Activated naive CD4-positive, alpha-beta T cell treated with anti-CD3 and anti-CD28 coated beads, Interleukin-2, amount 10 ng/mL, durations not matched to agents 7 days and 5 days (primary cell): Measurements from ENCODE around the gene ANXA3.
A peak's percentile ranks its signal among the peaks of the same experiment; 100 is the strongest.
"Not testable (repeated sequence)": the region's sequence is repeated elsewhere in the genome, so short reads cannot be mapped to it uniquely, and the experiment has no call there.

Experiments
- CTCF ChIA-PET: fragments of 350-600 bp; sonication (Branson Sonifier 250); formaldehyde crosslinking; loops from one replicate; lab custom pipeline; 2021; ENCODE audit warnings: antibody characterized with exemption; lab: Charles Lee
- DNase-seq: peaks from one replicate; pipeline ENCODE4 v3.0.0-alpha.2; 2020
- H3K27ac Mint-ChIP-seq: one replicate; pipeline ENCODE4 v1.8.0; 2021; ENCODE audit warnings: mild to moderate bottlenecking, moderate library complexity, mixed read lengths
- H3K27me3 Mint-ChIP-seq: one replicate; pipeline ENCODE4 v1.8.0; 2021; ENCODE audit warnings: mild to moderate bottlenecking, mixed read lengths
- H3K36me3 Mint-ChIP-seq: one replicate; pipeline ENCODE4 v1.8.0; 2021; ENCODE audit warnings: mixed read lengths
- H3K4me1 Mint-ChIP-seq: one replicate; pipeline ENCODE4 v1.8.0; 2021; ENCODE audit warnings: mixed read lengths
- H3K4me3 Mint-ChIP-seq: one replicate; pipeline ENCODE4 v1.8.0; 2021; ENCODE audit warnings: mild to moderate bottlenecking, moderate library complexity, mixed read lengths
- H3K9me3 Mint-ChIP-seq: one replicate; pipeline ENCODE4 v1.8.0; 2021; ENCODE audit warnings: mixed read lengths

ANXA3 gene, protein sequence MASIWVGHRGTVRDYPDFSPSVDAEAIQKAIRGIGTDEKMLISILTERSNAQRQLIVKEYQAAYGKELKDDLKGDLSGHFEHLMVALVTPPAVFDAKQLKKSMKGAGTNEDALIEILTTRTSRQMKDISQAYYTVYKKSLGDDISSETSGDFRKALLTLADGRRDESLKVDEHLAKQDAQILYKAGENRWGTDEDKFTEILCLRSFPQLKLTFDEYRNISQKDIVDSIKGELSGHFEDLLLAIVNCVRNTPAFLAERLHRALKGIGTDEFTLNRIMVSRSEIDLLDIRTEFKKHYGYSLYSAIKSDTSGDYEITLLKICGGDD

DNA sequence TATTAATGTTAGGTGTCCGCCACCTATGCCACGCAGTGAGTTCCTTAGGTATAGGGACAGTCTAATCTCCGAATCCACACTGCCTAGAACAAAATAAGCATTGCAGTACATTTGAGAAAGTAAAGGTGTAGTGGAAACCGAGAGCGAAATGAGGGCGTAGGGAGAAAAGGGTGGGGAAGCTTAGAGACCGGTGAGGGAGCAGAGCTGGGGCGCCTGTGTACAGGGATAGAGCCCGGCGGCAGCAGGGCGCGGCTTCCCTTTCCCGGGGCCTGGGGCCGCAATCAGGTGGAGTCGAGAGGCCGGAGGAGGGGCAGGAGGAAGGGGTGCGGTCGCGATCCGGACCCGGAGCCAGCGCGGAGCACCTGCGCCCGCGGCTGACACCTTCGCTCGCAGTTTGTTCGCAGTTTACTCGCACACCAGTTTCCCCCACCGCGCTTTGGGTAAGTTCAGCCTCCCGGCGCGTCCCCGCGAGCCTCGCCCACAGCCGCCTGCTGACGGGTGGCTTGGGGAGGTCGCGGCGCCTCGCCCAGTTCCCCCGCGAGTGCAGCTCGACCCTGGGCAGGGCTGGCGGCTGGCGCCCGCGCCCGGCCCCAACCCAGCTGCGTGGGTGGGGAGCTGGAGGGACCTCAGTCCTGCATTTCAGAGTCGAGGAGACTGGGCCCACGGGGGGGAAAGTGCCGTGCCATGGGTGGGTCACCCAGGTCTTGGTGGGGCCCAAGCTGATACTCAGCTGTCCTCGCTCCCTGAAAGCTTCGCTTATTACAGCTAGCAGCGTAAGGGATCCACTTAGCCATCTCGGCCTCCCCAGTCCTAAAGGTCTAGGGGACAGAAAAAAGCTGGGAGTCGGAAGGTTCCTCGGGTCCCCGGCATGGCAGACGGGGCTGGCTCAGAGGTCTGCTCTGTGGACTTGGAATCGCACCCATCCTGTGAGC is at the start of gene ANXA3:
ANXA3 (plus strand) TSS at position 351 of the 932 bp plus-strand sequence. CDS start 2,704 bp downstream, outside the sequence.
- peak within 1 kb of the TSS; percentile 77 for H3K4me3 Mint-ChIP-seq
- H3K27me3 Mint-ChIP-seq: peaks cover 41% of the 10 kb centered on the region
- no peaks in the 10 kb centered on the region for H3K9me3 Mint-ChIP-seq
- peaks cover 3% of the 10 kb centered on the region for H3K36me3 Mint-ChIP-seq
- CTCF ChIA-PET: interaction anchor here (1.0 kb wide), 1 partner anchor 59 kb away, joined by 4 read pairs; no protein-coding TSS in a partner anchor
- DNase-seq: peak; percentile 48
- no peak within 1 kb of the TSS for H3K27ac Mint-ChIP-seq
- peaks cover 17% of the 10 kb centered on the region for H3K4me1 Mint-ChIP-seq

DNA sequence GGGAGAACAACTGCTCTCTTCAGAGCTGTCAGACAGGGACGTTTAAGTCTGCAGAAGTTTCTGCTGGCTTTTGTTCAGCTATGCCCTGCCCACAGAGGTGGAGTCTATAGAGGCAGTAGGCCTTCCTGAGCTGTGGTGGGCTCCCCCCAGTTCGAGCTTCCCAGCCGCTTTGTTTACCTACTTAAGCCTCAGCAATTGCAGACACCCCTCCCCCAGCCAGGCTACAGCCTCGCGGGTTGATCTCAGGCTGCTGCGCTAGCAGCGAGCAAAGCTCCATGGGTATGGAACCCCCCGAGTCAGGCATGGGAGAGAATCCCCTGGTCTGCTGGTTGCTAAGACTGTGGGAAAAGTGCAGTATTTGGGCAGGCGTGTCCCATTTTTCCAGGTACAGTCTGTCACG is 45.3 kb upstream of the ANXA3 start:
- not testable (repeated sequence) for H3K9me3 Mint-ChIP-seq, H3K36me3 Mint-ChIP-seq, H3K27ac Mint-ChIP-seq, H3K27me3 Mint-ChIP-seq, H3K4me1 Mint-ChIP-seq, H3K4me3 Mint-ChIP-seq, DNase-seq
- CTCF ChIA-PET: interaction anchor here (1.0 kb wide), 1 partner anchor 446 kb away, joined by 3 read pairs; no protein-coding TSS in a partner anchor

DNA sequence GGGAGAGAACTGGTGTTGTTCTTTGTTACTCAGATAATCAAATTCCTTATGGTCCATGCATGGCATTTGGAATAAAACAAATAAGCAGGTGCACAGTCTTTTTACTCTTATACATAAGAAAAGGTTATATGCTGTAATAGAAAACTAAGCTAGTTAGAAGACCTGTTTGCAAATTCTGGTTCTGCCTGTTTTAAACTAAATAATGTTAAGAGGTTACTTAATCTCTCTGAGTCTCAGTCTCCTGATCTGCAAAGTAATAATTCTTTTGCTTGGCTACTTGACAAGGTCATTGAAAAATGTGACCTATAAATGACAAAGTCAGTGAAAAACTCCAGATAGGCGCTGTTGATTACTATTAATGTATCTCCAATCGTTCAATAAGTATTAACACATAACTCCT is 42.5 kb upstream of the ANXA3 start:
- CTCF ChIA-PET: no interaction called here

DNA sequence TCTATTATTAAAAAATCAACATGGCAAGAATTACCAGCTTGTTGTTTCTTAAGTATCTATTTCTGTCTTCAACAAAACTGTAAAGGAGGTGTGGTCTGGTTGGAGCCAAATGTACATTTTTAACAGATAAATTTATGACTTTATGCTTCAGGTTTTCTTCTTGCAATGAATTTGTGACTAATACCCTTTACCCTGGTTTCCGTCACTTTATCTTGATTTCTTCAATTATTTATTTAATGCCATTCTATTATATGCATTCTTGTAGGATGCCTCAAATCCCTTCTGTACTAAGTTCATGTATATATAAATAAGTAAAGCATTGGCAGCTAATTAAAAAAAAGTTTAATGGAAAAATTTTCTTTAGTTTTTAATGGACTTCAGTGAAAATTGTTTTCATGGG is 41.5 kb upstream of the ANXA3 start:
- no peaks in the 10 kb centered on the region for H3K27me3 Mint-ChIP-seq
- CTCF ChIA-PET: no interaction called here
- H3K4me1 Mint-ChIP-seq: no peaks in the 10 kb centered on the region
- H3K9me3 Mint-ChIP-seq: no peaks in the 10 kb centered on the region
- no peak overlapping the region for H3K4me3 Mint-ChIP-seq
- DNase-seq: no peak
- no peaks in the 10 kb centered on the region for H3K36me3 Mint-ChIP-seq
- no peak overlapping the region for H3K27ac Mint-ChIP-seq

More for the DNA sequence above, 42.5 kb upstream of the ANXA3 start:
- Mint-ChIP-seq H3K9me3 (no peaks in the 10 kb centered on the region), H3K4me3 (no peak overlapping the region), H3K4me1 (no peaks in the 10 kb centered on the region), H3K36me3 (no peaks in the 10 kb centered on the region), H3K27me3 (no peaks in the 10 kb centered on the region), H3K27ac (no peak overlapping the region)
- no peak for DNase-seq

DNA sequence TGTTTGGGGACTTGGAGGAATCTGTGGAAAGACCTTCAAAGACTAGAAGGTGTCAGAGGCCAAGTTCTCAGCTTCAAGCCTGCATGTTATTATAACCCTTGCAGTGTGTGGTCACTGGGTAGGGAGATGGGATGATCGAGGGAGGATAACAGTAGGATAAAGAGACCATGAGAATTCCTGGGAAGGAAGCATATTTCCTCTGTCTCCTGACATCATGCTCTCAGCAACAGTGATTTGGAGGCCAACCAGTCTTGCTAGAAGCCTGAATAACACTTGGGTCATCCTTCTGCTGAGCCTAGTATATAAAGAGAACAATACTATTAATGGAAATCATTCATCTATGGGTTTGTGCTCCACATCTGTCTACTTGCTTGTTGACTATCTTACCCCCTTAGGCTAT is 40.9 kb upstream of the ANXA3 start:
- Mint-ChIP-seq H3K4me3 (no peak overlapping the region), H3K27me3 (no peaks in the 10 kb centered on the region)

DNA sequence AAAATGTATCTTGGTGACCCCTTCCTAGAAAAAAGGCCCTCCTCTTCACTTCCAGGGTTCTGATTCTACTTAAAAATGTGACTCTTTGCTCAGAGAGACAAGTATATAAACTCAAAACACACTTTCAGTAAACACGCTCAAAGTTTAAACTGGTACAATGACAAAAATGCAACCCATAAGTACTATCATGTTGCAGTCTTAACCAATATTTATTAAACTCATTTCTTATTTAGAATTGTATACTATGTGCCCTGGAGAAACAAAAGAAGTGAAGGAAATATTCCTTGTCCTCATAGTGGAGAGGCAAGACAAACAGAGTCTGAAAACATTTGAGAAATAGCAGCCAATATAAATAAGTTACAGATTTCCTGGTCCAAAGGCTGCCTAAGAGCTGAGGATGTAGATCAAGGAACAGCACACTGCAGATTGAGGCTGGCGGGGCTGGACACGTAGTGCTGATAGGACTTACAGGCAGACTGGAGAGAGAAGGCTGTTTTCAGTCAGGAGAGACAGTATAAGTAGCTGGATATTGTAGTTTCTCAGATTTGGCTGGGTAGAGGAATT is 39.1 kb upstream of the ANXA3 start:
- CTCF ChIA-PET: no interaction called here
- H3K36me3 Mint-ChIP-seq: no peaks in the 10 kb centered on the region
- no peaks in the 10 kb centered on the region for H3K9me3 Mint-ChIP-seq
- no peaks in the 10 kb centered on the region for H3K4me1 Mint-ChIP-seq
- H3K27me3 Mint-ChIP-seq: no peaks in the 10 kb centered on the region
- DNase-seq: no peak
- H3K4me3 Mint-ChIP-seq: no peak overlapping the region
- H3K27ac Mint-ChIP-seq: no peak overlapping the region

More for the DNA sequence above, 40.9 kb upstream of the ANXA3 start:
- CTCF ChIA-PET: no interaction called here
- Mint-ChIP-seq H3K27ac (no peak overlapping the region), H3K4me1 (no peaks in the 10 kb centered on the region), H3K9me3 (no peaks in the 10 kb centered on the region), H3K36me3 (no peaks in the 10 kb centered on the region)
- DNase-seq: no peak

DNA sequence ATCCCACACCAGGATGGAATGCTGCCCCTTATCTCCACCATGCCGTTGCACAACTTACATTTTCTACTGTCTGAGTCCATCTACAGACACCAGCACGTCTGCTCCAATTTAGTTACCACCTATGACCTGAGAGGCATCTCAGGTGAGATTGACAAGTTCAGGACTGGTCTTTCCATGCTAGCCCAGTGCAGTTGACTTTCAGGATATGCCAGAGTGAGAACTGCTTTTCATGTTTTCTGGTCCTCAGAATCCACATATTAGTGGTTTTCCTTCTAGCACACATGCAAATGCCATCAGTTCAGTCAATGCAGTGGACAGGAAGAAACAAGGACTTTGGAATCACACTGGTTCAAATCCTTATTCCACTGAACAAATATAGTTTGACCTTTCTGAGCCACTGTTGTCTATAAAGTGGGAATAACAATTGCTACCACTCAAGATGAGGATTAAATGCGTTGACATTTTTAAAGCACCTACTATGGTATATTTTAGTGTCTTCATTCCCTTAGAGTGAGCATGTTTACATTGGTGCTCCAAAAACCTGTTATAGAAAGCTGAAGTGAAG is 38.1 kb upstream of the ANXA3 start:
- no peaks in the 10 kb centered on the region for H3K9me3 Mint-ChIP-seq
- no peak for DNase-seq
- H3K27me3 Mint-ChIP-seq: no peaks in the 10 kb centered on the region
- H3K4me1 Mint-ChIP-seq: no peaks in the 10 kb centered on the region
- H3K4me3 Mint-ChIP-seq: no peak overlapping the region
- no peaks in the 10 kb centered on the region for H3K36me3 Mint-ChIP-seq
- CTCF ChIA-PET: no interaction called here
- H3K27ac Mint-ChIP-seq: no peak overlapping the region

DNA sequence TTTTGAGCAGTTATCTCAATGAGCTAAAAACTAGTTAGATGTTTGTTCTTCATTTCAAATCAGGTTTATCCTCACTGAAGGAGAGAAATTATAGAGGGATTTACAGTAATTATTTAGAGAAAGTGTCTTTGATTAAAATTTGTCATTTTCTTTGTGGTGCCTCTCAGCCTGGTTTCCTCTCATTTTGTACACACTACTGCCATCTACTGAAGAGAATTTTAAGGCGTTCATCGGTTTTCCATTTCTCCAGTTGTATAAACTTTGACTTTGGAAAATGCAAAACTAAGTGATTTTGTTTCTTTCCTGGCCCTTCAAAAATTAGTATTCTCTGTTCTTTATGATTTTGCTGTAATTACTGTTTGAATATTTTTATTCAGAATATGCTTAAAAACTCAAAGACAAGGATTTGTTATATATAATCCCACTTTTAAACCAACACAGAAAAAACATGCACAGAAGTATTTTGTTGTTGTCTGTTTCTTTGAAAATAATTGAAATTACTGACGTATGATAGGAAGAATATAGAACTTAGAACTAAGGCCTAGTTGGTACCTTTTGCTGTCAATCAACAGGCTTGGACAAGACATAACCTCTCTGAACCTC is 34.4 kb upstream of the ANXA3 start:
- no peak for DNase-seq
- Mint-ChIP-seq H3K36me3 (no peaks in the 10 kb centered on the region), H3K4me1 (no peaks in the 10 kb centered on the region), H3K9me3 (no peaks in the 10 kb centered on the region), H3K4me3 (no peak overlapping the region), H3K27ac (no peak overlapping the region), H3K27me3 (peaks cover 15% of the 10 kb centered on the region)
- CTCF ChIA-PET: interaction anchor here (1.3 to 1.7 kb wide), 2 partner anchors 151 to 458 kb away, joined by 3 to 7 read pairs; no protein-coding TSS in a partner anchor

DNA sequence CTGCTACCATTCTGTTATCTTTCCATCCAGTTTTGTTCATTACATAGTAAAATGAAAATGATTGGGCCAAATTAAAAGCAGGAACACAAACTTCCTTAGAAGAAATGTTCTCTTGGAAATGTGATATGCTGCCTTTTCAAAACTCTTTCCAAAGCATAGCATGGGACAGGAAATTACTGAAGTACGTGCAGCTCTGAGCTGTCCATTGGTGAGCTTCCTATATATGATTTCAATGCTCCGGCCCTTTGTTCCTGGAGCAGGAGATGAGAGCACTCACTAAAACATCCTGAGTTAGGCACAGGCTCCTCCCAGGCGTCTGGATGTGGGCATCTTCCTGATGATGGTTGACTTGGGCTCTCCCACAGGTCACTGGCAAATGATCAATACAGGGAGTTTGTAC is 33.0 kb upstream of the ANXA3 start:
- CTCF ChIA-PET: interaction anchor here (1.3 kb wide), 1 partner anchor 459 kb away, joined by 7 read pairs; no protein-coding TSS in a partner anchor
- H3K9me3 Mint-ChIP-seq: no peaks in the 10 kb centered on the region
- peaks cover 15% of the 10 kb centered on the region for H3K27me3 Mint-ChIP-seq

DNA sequence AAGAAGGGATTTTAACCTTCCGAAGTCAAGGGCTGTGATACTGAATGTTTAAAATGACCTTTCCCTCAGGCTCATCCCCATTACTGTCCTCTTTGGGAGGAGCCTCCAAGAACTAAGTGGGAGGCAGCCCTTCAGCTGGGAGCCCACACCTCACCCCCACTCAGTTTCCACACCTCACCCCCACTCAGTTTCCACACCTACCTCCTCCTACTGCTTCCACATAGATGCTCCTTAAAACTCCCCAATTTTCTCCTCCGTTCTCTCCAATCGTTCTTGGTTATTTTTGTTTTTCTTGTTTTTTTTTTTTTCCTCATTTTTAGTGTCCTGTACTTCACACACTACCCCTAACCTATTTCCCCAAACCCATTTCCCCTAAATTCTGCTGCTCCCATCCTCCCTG is 31.6 kb upstream of the ANXA3 start:
- no peak overlapping the region for H3K4me3 Mint-ChIP-seq
- H3K4me1 Mint-ChIP-seq: no peaks in the 10 kb centered on the region
- DNase-seq: no peak
- peaks cover 18% of the 10 kb centered on the region for H3K27me3 Mint-ChIP-seq
- no peaks in the 10 kb centered on the region for H3K9me3 Mint-ChIP-seq
- CTCF ChIA-PET: no interaction called here
- no peak overlapping the region for H3K27ac Mint-ChIP-seq
- no peaks in the 10 kb centered on the region for H3K36me3 Mint-ChIP-seq

More for the DNA sequence above, 33.0 kb upstream of the ANXA3 start:
- H3K36me3 Mint-ChIP-seq: no peaks in the 10 kb centered on the region
- no peak overlapping the region for H3K27ac Mint-ChIP-seq
- no peaks in the 10 kb centered on the region for H3K4me1 Mint-ChIP-seq
- H3K4me3 Mint-ChIP-seq: no peak overlapping the region
- no peak for DNase-seq

DNA sequence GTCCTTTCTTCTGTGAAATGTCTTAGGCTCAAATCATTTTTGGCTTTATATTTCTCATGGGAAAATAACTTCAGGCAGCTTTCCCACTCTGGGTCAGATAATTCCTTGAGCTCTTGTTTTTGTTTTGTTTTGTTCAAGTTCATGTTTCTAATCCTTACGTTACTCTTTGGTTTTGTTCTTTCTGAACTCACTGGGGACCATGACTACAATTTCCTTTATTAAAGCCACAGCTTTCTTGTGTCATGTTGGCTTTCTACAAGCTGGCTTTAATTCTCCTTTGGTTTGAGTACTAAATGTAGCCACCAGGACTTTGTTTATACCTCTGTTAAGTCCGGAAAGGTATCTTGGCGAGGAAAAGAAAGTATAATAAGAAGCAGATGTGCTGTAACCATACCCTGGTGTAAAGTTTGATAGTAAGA is 30.8 kb upstream of the ANXA3 start:
- DNase-seq: no peak
- no peak overlapping the region for H3K4me3 Mint-ChIP-seq

DNA sequence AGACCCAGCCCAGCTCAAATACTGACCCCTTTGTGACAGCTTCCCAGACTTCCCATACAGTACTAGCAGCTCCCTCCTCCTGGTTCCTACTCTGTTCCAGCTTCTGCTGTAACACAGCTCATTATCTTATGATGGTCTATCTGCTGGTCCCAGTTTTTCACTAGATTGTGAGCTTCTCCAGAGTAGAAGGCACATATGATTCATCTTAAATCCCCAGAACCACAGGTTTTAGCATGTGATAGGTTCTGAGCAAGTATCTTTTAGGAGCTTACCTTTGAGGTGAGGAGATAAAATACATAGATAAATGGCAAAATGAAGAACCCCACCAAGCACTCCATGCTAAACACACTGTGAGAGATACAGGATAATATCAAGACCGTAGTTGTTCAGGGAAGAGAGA is 27.6 kb upstream of the ANXA3 start:
- H3K4me3 Mint-ChIP-seq: no peak overlapping the region
- no peak overlapping the region for H3K27ac Mint-ChIP-seq
- no peaks in the 10 kb centered on the region for H3K9me3 Mint-ChIP-seq
- H3K27me3 Mint-ChIP-seq: peaks cover 16% of the 10 kb centered on the region
- no peak for DNase-seq
- no peaks in the 10 kb centered on the region for H3K36me3 Mint-ChIP-seq
- no peaks in the 10 kb centered on the region for H3K4me1 Mint-ChIP-seq
- CTCF ChIA-PET: no interaction called here

More for the DNA sequence above, 30.8 kb upstream of the ANXA3 start:
- CTCF ChIA-PET: no interaction called here
- no peaks in the 10 kb centered on the region for H3K9me3 Mint-ChIP-seq
- H3K27ac Mint-ChIP-seq: no peak overlapping the region
- H3K4me1 Mint-ChIP-seq: no peaks in the 10 kb centered on the region
- no peaks in the 10 kb centered on the region for H3K36me3 Mint-ChIP-seq
- H3K27me3 Mint-ChIP-seq: peaks cover 18% of the 10 kb centered on the region

DNA sequence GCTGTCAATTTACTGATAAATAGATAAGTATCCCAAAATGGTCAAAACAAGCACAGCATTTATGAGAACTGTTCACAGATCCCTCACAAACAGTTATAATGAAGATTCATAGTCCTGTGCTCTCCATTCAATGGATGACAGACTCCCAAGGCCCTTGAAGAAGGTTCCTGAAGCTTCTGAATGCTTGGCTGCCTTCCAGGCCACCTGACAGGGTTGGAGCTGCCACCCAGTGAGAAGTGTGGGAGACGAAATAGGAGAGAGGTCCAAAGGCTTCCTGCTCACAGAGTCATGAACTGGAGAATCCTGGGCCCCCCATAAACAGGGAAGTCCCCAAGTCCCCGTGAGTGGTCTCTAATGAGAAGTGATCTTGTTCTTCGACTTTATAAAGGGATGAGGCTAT is 26.0 kb upstream of the ANXA3 start:
- peaks cover 4% of the 10 kb centered on the region for H3K27me3 Mint-ChIP-seq
- CTCF ChIA-PET: no interaction called here
- H3K4me3 Mint-ChIP-seq: no peak overlapping the region
- no peak overlapping the region for H3K27ac Mint-ChIP-seq
- no peaks in the 10 kb centered on the region for H3K9me3 Mint-ChIP-seq
- no peaks in the 10 kb centered on the region for H3K4me1 Mint-ChIP-seq
- no peaks in the 10 kb centered on the region for H3K36me3 Mint-ChIP-seq
- DNase-seq: no peak
